DOHH2 (cell line): ENCODE results near the gene JARID2.

Experiments
- CTCF ChIP-seq: fragments of 200-600 bp; sonication (generic); IDR thresholded peaks from one replicate; pipeline ENCODE4 v1.5.1; 2014; ENCODE audit warnings: antibody characterized with exemption, mild to moderate bottlenecking, low read depth, low read length; ENCODE audit not compliant: poor library complexity, severe bottlenecking
- EZH2phosphoT487 ChIP-seq: fragments of 200-600 bp; sonication (generic); IDR thresholded peaks from 2 replicates; pipeline ENCODE4 v1.6.1; 2017; ENCODE audit warnings: borderline replicate concordance, mild to moderate bottlenecking, antibody characterized with exemption, low read length, moderate library complexity, mixed read lengths

GRCh38 chr6:15268137-15268908 lies 22.5 kb downstream of the JARID2 start:
- no peak for TF ChIP-seq CTCF
- TF ChIP-seq EZH2phosphoT487, result no peak
